Measurements from ENCODE around the gene NUPR1.

DNA sequence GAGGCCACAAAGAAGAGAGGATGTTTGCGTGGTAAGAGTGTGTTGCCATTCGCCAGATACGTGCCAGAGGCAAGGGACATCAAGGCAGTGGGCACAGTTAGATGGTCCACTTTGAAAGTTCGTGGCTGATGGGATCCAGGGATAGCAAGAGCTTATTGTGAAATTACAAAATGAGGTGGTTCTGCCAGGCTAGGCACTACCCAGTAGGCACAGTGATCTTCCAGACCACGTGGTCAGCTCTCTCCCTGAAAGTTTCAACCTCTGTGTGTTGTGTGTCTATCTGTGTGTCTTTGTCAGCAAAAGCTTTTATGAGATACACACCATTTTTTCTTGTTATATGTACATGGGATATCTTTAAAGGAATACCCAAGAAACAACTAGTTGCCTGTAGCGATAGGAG, 24.4 kb upstream of the NUPR1 start:
- TF ChIP-seq, protein P1, sequence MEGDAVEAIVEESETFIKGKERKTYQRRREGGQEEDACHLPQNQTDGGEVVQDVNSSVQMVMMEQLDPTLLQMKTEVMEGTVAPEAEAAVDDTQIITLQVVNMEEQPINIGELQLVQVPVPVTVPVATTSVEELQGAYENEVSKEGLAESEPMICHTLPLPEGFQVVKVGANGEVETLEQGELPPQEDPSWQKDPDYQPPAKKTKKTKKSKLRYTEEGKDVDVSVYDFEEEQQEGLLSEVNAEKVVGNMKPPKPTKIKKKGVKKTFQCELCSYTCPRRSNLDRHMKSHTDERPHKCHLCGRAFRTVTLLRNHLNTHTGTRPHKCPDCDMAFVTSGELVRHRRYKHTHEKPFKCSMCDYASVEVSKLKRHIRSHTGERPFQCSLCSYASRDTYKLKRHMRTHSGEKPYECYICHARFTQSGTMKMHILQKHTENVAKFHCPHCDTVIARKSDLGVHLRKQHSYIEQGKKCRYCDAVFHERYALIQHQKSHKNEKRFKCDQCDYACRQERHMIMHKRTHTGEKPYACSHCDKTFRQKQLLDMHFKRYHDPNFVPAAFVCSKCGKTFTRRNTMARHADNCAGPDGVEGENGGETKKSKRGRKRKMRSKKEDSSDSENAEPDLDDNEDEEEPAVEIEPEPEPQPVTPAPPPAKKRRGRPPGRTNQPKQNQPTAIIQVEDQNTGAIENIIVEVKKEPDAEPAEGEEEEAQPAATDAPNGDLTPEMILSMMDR (conservative IDR thresholded peaks at IDR 0.05 in 1 of 2, IDR thresholded peaks at IDR 0.05 in 1 of 2; ENCODE audit: extremely low read depth in 1 of 2, insufficient read depth in 1 of 2, low read depth in 1 of 2, low read length in 2 of 2): no peak
- TF ChIP-seq EZH2 (IDR thresholded peaks at IDR 0.05; ENCODE audit: borderline replicate concordance, low read length): no peak

Measured in mammary epithelial cell (primary cell).